ENCODE data around the gene TFAM. TPM values are rescaled to one million over a fixed set of nuclear protein-coding genes. Genes with fewer than 3 reads are reported as not detected.

Gene TFAM
- total RNA-seq, 2 donors from 2014 or later, result 32.2 to 32.6 TPM

Other genes with a start within 250 kb of the TFAM start
- gene IPMK, start 117.5 kb upstream of the TFAM start, total RNA-seq, result 1 to 10 TPM; 2.7 to 3.1 TPM
- gene CISD1, start 116.2 kb upstream of the TFAM start, total RNA-seq, result 100 to 1,000 TPM; 133 to 135 TPM
- gene UBE2D1, start 50.4 kb upstream of the TFAM start, total RNA-seq, result 10 to 100 TPM; 27.8 to 31.3 TPM
- gene BICC1, start 127.5 kb downstream of the TFAM start, total RNA-seq, result 10 to 100 TPM; 13.0 to 14.2 TPM